Stimulated activated CD8-positive, alpha-beta memory T cell treated with anti-CD3 and anti-CD28 coated beads, Interleukin-7, amount 100 ng/mL, for 1 hour (primary cell): Measurements from ENCODE around the gene KIF6.

Experiments used
- DNase-seq, 2 donors: peaks; one replicate each; pipeline ENCODE4 v3.0.0-alpha.2; 2020; ENCODE audit warnings: low read depth in 2 of 2

Gene KIF6

GRCh38 chr6:39348740-39349139 is 376.5 kb downstream of the KIF6 start:
- no peak for DNase-seq

- peak; percentile 7 to 28 for DNase-seq
Observed at GRCh38 chr6:39347906-39348585, 377.2 kb downstream of the KIF6 start.

- no peak for DNase-seq
Observed at GRCh38 chr6:39347206-39347605, 378.0 kb downstream of the KIF6 start.

- no peak for DNase-seq
Observed at GRCh38 chr6:39344821-39345280, 380.4 kb downstream of the KIF6 start.

- no peak for DNase-seq
Observed at GRCh38 chr6:39343396-39343870, 381.8 kb downstream of the KIF6 start.

- no peak for DNase-seq
Observed at GRCh38 chr6:39342692-39343395, 382.4 kb downstream of the KIF6 start.

- no peak for DNase-seq
Observed at GRCh38 chr6:39341937-39342336, 383.3 kb downstream of the KIF6 start.

GRCh38 chr6:39341352-39341751 is 383.9 kb downstream of the KIF6 start:
- DNase-seq: no peak

- DNase-seq: no peak
Observed at GRCh38 chr6:39339868-39340550, 385.2 kb downstream of the KIF6 start.

- DNase-seq: no peak
Observed at GRCh38 chr6:39339096-39339867, 385.9 kb downstream of the KIF6 start.

- DNase-seq: no peak
Observed at GRCh38 chr6:39338397-39338796, 386.8 kb downstream of the KIF6 start.

- no peak for DNase-seq
Observed at GRCh38 chr6:39335780-39336545, 389.2 kb downstream of the KIF6 start.

- no peak for DNase-seq
Observed at GRCh38 chr6:39333644-39334438, 391.4 kb downstream of the KIF6 start.

- DNase-seq: no peak
Observed at GRCh38 chr6:39330476-39330875, 394.7 kb downstream of the KIF6 start.

GRCh38 chr6:39330057-39330456 is 395.2 kb downstream of the KIF6 start:
- no peak for DNase-seq

- DNase-seq: no peak
Observed at GRCh38 chr6:39328066-39328465, 397.1 kb downstream of the KIF6 start.

- no peak for DNase-seq
Observed at GRCh38 chr6:39327507-39327906, 397.7 kb downstream of the KIF6 start.

GRCh38 chr6:39322306-39322850 is 402.8 kb downstream of the KIF6 start, which contains the start of gene KCNK16:
Gene KCNK16 (minus strand): TSS chr6:39322702. CDS start chr6:39322540, 162 bp downstream.
- DNase-seq: no peak

GRCh38 chr6:39321761-39322160 is 403.4 kb downstream of the KIF6 start:
- no peak for DNase-seq
